Colonic mucosa (tissue), 4 donors: ENCODE data around the gene C6orf62. TPM values are rescaled to one million over a fixed set of nuclear protein-coding genes. Genes with fewer than 3 reads are reported as not detected.
"Not testable (repeated sequence)": the region's sequence is repeated elsewhere in the genome, so short reads cannot be mapped to it uniquely, and the experiment has no call there.

Source experiments
- DNase-seq: peaks from one replicate; pipeline ENCODE4 v3.0.0-alpha.2; 2020
- H3K27ac ChIP-seq: fragments of 200-600 bp; one replicate; pipeline ENCODE4 v1.8.0; 2021
- H3K27me3 ChIP-seq: fragments of 200-600 bp; one replicate; pipeline ENCODE4 v1.8.0; 2021
- H3K36me3 ChIP-seq: fragments of 200-600 bp; one replicate; pipeline ENCODE4 v1.8.0; 2021
- H3K4me1 ChIP-seq: fragments of 200-600 bp; one replicate; pipeline ENCODE4 v1.8.0; 2021; ENCODE audit warnings: mild to moderate bottlenecking
- H3K4me3 ChIP-seq: fragments of 200-600 bp; one replicate; pipeline ENCODE4 v1.8.0; 2021
- H3K9ac ChIP-seq, 2 donors: one replicate each; pipeline ENCODE4 v1.7.0; 2013; ENCODE audit warnings: control low read depth in 2 of 2, low read depth in 2 of 2, low read length in 2 of 2
- H3K9me3 ChIP-seq: fragments of 200-600 bp; one replicate; pipeline ENCODE4 v1.8.0; 2021
- intact Hi-C: fragments of 100-400 bp; cut with DNase I; formaldehyde crosslinking; loops from one replicate; pipeline ENCODE4 v1.14.1; 2022
- total RNA-seq, 2 donors: library from RNA; stranded (reverse); fragmentation: NEBNext Ultra II Directional in 1 of 2; extraction: Animal tissue kit (Norgen Biotek cat#: 25700) in 1 of 2; gene quantifications; one replicate each; pipeline ENCODE4 v1.2.1, GENCODE V29; 2021
- TF ChIP-seq, protein P1 (sequence below): fragments of 200-600 bp; IDR thresholded peaks from one replicate; pipeline ENCODE4 v1.8.0; 2022; ENCODE audit warnings: antibody characterized with exemption, mild to moderate bottlenecking
- donor health status: healthy.
- donor health status: DM: no; HTN: no; CAD: no.
- donor health status: DM: no; HTN: no; CAD: no.

The C6orf62 gene
- total RNA-seq, 2 donors from 2014 or later, result 70.5 to 85.3 TPM

DNA sequence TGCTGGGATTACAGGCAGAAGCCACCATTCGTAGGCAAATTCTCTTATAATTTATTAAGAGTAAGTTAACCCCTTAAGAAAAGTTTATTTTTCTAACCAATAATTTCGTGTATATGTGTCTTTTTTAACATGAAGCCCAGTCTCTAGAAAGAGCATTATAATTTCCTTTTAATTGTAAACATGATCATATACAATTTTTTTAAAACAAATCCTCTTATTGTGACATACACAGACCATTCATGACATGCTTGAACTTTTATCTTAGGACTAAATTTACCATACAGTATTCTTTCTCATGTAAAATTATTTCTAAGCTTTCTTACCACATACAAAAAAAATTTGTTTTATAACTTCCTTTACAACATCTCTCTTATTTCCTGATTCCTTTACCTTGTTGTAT lies 45.3 kb downstream of the C6orf62 start:
- no peaks in the 10 kb centered on the region for H3K4me1 ChIP-seq
- intact Hi-C loops, result no loop called here

DNA sequence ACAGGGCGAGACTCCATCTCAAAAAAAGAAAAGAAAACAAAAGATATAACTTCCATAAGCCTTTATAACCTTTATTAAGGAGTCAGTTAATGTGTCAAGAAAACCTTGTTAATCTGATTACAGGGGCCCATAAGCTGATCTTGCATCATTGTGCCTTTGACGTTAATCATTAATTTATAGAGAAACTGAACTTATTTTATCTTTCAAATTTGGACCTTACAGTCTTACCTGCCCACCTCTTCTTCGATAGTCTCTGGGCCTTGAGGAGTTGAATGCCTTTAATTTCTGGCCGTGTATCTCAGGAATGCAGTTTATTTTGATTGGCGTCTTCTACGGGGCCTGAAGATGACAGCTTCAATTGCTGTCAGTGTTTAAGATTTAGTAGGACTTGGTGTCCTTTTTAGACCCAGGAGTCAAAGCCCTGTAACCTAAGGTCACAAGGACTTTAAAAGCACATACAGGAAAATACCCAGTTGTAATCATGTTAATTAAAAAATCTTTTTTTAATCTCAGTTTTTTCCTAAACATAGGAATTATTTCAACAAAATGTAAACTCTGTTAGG lies 46.3 kb downstream of the C6orf62 start:
- intact Hi-C loops, result no loop called here
- no peak overlapping the region for H3K27ac ChIP-seq
- no peak for DNase-seq

More for the DNA sequence above, 45.3 kb downstream of the C6orf62 start:
- H3K27ac ChIP-seq, result no peak overlapping the region
- no peak overlapping the region for H3K4me3 ChIP-seq
- no peaks in the 10 kb centered on the region for H3K9me3 ChIP-seq
- no peaks in the 10 kb centered on the region for H3K36me3 ChIP-seq
- no peak overlapping the region for H3K9ac ChIP-seq
- H3K27me3 ChIP-seq, result no peaks in the 10 kb centered on the region
- DNase-seq, result no peak
- TF ChIP-seq, protein P1, sequence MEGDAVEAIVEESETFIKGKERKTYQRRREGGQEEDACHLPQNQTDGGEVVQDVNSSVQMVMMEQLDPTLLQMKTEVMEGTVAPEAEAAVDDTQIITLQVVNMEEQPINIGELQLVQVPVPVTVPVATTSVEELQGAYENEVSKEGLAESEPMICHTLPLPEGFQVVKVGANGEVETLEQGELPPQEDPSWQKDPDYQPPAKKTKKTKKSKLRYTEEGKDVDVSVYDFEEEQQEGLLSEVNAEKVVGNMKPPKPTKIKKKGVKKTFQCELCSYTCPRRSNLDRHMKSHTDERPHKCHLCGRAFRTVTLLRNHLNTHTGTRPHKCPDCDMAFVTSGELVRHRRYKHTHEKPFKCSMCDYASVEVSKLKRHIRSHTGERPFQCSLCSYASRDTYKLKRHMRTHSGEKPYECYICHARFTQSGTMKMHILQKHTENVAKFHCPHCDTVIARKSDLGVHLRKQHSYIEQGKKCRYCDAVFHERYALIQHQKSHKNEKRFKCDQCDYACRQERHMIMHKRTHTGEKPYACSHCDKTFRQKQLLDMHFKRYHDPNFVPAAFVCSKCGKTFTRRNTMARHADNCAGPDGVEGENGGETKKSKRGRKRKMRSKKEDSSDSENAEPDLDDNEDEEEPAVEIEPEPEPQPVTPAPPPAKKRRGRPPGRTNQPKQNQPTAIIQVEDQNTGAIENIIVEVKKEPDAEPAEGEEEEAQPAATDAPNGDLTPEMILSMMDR, result no peak

DNA sequence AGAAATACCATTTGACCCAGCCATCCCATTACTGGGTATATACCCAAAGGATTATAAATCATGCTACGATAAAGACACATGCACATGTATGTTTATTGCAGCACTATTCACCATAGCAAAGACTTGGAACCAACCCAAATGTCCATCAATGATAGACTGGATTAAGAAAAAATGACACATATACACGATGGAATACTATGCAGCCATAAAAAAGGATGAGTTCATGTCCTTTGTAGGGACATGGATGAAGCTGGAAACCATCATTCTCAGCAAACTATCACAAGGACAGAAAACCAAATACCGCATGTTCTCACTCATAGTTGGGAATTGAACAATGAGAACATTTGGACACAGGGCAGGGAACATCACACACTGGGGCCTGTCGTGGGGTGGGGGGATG lies 47.9 kb downstream of the C6orf62 start:
- DNase-seq, H3K4me3 ChIP-seq, H3K27me3 ChIP-seq, H3K4me1 ChIP-seq, H3K9me3 ChIP-seq, H3K36me3 ChIP-seq, intact Hi-C loops, H3K9ac ChIP-seq, H3K27ac ChIP-seq: not testable (repeated sequence)

More for the DNA sequence above, 46.3 kb downstream of the C6orf62 start:
- H3K9ac ChIP-seq, result no peak overlapping the region
- no peaks in the 10 kb centered on the region for H3K36me3 ChIP-seq
- H3K9me3 ChIP-seq, result no peaks in the 10 kb centered on the region
- H3K27me3 ChIP-seq, result no peaks in the 10 kb centered on the region
- TF ChIP-seq, protein P1, result no peak
- no peak overlapping the region for H3K4me3 ChIP-seq
- H3K4me1 ChIP-seq, result peaks cover 3% of the 10 kb centered on the region

DNA sequence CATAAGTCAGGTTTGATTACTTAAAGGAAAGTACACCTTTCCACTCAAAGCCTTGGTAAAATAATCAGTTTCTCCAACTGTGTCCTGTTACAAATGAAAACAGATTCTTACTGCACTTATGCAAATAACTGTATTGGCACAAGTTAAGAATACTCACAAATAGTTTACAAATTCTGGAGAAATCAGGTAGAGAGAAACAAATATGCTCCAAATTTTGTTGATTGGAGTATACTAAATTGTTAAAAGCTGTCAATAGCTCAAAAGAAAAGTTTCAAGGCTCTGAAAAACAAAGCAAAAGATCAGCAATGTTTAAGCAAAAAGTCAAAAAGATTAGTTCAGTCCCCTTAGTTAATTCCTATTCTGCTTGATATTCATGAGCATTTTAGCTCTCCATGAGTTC lies 48.5 kb downstream of the C6orf62 start:
- H3K27ac ChIP-seq, intact Hi-C loops: not testable (repeated sequence)

DNA sequence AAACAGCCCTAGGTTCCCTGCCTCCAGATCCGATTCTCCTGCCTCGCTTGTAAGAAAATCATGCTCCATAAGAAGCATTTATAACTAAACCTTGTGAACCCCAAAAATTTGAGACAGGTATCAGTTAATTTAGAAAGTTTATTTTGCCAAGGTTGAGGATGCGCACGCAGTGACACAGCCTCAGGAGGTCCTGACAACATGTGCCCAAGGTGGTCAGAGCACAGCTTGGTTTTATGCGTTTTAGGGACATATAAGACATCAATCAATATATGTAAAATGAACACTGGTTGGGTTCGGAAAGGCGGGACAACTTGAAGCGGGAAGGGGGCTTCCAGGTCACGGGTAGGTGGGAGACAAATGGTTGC lies 50.0 kb downstream of the C6orf62 start:
- peaks cover 9% of the 10 kb centered on the region for H3K4me1 ChIP-seq
- TF ChIP-seq, protein P1, result no peak
- no peak for DNase-seq
- no peak overlapping the region for H3K9ac ChIP-seq
- H3K36me3 ChIP-seq, result no peaks in the 10 kb centered on the region
- intact Hi-C loops, result no loop called here
- H3K27ac ChIP-seq, result no peak overlapping the region
- H3K4me3 ChIP-seq, result no peak overlapping the region
- no peaks in the 10 kb centered on the region for H3K27me3 ChIP-seq
- H3K9me3 ChIP-seq, result no peaks in the 10 kb centered on the region

More for the DNA sequence above, 48.5 kb downstream of the C6orf62 start:
- H3K4me1 ChIP-seq, DNase-seq, H3K4me3 ChIP-seq, H3K9me3 ChIP-seq, H3K27me3 ChIP-seq, H3K9ac ChIP-seq, H3K36me3 ChIP-seq: not testable (repeated sequence)

DNA sequence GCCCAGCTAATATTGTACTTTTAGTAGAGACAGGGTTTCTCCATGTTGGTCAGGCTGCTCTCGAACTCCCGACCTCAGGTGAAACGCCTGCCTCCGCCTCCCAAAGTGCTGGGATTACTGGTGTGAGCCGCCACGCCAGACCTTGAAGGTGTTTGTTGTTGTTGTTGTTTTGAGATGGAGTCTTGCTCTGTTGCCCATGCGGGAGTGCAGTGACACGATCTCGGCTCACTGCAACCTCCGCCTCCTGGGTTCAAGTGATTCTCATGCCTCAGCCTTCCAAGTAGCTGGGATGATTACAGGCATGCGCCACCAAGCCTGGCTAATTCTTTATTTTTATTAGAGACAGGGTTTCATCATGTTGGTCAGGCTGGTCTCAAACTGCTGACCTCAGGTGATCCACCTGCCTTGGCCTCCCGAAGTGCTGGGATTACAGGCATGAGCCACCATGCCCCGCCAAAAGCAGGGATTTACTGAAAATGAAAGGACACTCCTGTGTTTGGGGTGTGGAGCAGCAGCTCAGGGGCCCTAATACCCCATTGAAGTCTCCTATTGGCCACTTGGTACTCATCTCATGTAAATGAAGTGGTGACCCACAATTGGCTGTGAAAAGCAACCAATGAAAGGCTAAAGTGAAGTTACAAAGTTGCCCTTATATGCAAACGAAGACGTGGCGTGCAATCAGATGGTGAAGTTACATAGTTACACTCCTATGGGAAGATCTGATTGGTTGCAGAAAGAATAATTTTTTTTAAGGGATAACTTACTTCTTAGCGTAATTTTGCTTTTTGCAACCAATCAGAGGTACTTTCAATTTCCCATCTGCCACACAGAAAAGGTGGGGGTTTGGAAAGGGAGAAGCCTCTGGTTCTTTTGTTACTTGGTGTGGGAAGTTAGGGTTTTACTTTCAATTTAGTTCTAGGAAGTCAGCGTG lies 50.6 kb downstream of the C6orf62 start:
- intact Hi-C loops, DNase-seq, H3K9me3 ChIP-seq, H3K27me3 ChIP-seq, H3K36me3 ChIP-seq: not testable (repeated sequence)
- Histone ChIP-seq H3K4me1 (peaks cover 13% of the 10 kb centered on the region), H3K4me3 (peak overlapping the region; percentile 49), H3K9ac (peak overlapping the region; percentile 75 to 99), H3K27ac (peak overlapping the region; percentile 98)

DNA sequence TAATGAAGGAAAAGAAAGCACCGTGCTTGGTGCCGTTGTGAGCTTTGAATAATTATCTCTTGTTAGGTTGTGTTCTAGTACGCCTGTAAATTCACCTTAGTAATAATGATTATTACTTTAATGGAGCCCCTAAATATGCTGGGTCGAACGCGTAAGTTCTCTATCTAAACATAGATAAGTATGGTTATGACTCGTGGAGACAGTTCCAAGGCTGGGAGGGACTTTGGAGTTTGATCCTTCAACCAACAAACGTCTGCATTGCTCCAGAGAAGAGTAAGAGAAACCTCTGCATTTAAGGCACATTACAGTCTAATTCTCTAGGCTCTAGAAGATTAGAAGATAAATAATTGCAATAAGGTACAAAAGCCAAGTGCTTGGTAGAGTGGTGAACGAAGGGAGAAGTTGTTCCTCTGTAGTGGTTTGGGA lies 51.6 kb downstream of the C6orf62 start:
- Histone ChIP-seq H3K27me3 (no peaks in the 10 kb centered on the region), H3K4me1 (peaks cover 13% of the 10 kb centered on the region), H3K4me3 (peak overlapping the region; percentile 49), H3K9me3 (no peaks in the 10 kb centered on the region), H3K36me3 (no peaks in the 10 kb centered on the region), H3K27ac (peak overlapping the region; percentile 98), H3K9ac (peak overlapping the region; percentile 75 to 99)
- TF ChIP-seq, protein P1, result no peak
- peak; percentile 76 for DNase-seq
- intact Hi-C loops, result no loop called here
